CD1c-positive myeloid dendritic cell (primary cell): ENCODE measurements around the gene SMOC2.

Experiments
- DNase-seq: peaks from one replicate; pipeline ENCODE4 v3.0.0-alpha.2; 2016; ENCODE audit errors: extremely low spot score

SMOC2 gene

GRCh38 chr6:168516944-168517741 lies 76.2 kb downstream of the SMOC2 start:
- no peak for DNase-seq

GRCh38 chr6:168517742-168518347 lies 76.9 kb downstream of the SMOC2 start:
- no peak for DNase-seq

DNA sequence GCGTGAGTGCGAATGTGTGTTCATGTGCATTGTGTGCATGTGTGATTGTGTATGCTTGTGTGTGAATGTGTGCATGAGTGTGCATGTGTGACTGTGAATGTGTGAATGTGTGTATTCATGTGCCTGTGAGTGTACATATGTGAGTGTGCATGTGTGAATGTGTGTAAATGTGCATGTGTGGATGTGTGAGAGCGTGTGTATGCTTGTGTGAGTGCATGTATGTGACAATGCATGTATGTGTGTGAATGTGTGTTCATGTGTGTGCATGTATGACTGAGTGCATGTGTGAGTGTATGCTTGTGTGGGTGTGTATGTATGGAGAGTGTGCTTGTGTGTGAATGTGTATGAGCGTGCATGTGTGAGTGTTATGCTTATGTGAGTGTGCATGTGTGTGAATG lies 77.4 kb downstream of the SMOC2 start:
- DNase-seq = no peak

DNA sequence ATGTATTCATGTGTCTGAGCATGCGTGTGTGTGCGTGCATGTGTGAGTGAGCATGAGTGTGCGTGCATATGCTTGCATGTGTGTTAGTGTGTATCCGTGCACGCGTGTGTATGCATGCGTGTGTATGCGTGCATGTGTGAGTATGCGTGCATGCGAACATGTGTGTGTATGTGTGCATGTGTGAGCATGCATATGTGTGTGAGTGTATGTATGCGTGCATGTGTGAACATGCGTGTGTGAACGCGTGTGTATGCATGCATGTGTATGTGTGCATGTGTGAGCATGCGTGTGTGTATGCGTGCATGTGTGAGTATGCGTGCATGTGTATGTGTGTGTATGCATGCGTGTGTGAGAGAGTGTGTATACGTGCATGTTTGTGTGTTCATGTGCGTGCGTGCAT lies 77.9 kb downstream of the SMOC2 start:
- no peak for DNase-seq

DNA sequence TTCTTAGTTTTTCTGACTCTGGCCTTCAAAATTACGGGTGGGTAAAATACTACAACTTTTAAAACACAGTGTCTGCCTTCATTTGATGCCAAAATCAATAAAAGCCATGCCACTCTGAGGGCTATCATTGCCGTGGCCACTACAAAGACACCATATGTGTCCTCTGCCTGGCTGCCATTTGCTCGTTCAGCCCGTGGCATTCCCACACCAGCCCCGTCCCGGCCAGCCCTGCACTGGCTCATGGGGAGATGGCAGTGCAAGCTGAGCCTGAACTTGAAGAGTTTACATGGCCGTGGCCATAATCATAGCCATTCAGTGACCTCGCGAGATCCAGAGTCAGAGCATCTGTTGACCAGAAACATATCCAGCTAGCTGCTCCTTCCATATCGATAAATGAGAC lies 79.2 kb downstream of the SMOC2 start:
- no peak for DNase-seq

DNA sequence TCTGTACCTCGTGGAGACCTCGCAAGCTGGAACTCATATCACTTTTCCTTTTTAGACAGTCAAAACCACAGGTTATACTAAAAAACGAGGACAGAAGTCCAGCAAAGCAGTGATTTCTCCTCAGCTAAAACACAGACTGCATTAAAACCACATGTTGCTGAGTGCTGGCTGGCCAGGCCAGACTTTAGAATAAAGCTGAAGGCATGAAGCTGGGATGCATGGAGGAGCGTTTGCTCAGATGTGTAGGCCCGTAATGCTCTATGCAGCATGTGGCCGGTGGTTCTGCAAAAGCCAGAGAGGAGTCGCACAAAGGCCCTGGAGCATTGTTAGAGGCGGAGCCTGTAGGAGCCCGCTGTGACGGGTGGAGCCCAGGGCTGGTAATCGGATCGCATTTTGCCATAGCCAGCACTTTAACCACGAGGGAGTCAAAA lies 83.6 kb downstream of the SMOC2 start:
- DNase-seq = no peak

DNA sequence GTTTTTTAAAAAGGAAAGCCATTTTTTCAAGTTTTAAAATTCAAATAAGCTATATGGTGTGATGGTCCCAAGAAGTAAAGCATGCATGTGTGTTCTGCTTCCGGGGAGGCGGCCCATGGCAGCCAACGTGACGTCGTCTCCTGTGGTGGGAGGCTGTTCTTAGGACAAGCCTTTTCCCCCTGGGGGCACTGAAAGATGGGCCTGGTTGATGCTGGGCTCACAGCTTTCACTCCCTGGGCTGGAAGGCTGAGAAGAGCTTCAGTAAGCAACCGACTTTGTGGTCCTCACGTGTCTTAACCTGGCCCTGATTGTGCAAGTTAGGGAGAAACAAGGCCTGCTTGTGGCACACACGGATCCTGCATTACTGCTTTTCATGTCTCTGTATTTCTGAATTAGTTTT lies 84.1 kb downstream of the SMOC2 start:
- no peak for DNase-seq

GRCh38 chr6:168525926-168526630 lies 85.1 kb downstream of the SMOC2 start:
- no peak for DNase-seq

- no peak for DNase-seq
Measured at GRCh38 chr6:168526841-168527281, 85.9 kb downstream of the SMOC2 start.

DNA sequence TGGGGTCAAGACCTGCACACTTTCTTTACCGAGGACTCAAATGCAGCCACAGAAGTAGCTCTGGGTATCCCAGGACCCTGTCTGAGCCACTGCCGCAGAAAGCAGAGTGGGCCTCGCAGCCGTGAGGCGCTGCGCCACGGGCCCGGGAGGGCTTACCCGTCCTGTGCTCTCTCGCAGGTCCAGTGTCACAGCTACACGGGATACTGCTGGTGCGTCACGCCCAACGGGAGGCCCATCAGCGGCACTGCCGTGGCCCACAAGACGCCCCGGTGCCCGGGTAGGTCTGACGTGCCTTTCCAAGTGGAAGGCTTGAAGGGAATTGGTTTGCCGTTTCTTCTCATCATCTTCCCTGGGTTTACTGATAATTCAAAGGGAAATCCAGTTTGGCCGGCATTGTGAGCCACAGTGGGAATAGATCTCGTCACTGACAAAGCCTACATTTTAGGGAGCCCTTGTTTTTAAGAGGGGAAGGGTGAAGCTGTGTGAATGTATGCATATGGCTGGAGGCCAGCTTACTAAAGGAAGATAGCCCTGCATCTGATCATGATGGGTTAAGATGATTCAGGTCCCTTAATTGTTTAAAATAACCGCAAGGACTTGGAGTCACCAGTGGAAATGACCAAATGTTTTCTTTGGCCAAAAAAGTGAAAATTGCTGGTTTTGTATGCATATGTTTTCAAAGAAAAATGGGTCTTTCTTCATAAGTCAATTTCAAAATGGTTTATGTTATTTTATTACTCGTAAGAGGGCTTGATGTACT lies 86.6 kb downstream of the SMOC2 start:
- DNase-seq = no peak

DNA sequence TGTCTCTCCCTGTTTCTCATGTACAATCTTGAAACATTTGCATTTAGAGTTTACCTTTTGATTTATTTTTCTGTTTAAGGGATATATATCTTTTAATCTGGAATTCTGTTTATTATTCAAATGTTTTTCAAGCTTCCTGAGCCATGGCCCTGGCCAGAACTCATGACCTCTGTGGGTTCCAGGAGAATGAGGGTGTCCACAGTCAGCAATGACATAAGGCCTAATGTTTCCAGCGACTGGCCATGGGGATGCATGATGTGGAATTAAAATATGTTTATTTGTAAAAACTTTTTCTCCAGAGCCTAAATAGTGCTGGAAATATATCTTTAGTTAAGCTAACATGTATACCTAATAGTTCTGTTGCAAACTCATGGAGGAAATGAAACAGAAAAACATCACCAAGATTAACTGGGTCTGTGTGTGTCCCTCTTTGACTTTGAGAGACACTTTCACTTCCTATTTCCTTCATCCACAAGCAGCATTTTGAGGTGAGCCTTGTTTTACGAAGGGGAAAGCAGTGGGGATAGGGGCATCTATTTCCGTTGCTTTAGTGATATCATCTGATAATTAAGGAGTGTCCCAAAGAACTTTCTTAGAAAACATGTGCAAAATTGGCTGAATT lies 87.6 kb downstream of the SMOC2 start:
- no peak for DNase-seq

DNA sequence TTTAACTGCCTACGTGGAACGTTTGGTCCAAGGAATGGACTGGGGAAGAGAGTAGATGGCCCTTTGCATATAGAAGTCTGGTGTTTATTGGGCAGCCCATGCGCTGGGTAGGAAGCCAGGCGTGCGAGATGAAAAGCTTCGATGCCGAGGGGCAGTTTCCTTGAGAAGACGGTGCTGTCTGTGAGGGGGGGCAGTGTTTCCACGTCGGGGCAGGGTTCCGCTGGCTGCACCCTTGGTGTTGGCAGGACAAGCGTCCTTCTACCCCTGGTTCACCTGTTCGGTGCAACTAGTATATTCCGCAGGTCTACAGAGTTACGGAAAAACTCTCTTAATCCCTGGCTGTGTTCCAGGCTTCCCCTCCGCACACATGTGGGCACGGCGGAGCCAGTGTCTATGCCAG lies 88.2 kb downstream of the SMOC2 start:
- no peak for DNase-seq

DNA sequence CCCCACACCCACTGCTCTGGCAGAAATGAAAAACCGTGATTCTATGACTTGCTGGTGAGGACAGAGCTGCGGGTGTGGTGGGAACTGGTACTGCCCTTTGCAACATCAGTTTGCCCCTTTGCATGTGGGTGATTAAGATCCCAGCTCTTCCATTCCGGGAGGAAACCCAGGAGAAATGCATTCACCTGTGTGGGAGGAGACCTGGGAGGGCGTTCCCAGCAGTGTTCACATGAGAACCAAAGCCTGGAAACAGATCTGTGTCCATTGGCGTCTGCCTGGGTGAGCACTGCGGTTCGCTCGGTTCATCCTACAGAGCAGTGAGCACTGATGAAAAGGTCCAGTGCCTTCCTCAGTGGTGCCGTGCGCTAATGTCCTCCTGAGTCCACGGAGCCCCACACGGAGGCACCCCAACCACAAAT lies 89.7 kb downstream of the SMOC2 start:
- no peak for DNase-seq

GRCh38 chr6:168532070-168532469 lies 91.1 kb downstream of the SMOC2 start:
- no peak for DNase-seq

DNA sequence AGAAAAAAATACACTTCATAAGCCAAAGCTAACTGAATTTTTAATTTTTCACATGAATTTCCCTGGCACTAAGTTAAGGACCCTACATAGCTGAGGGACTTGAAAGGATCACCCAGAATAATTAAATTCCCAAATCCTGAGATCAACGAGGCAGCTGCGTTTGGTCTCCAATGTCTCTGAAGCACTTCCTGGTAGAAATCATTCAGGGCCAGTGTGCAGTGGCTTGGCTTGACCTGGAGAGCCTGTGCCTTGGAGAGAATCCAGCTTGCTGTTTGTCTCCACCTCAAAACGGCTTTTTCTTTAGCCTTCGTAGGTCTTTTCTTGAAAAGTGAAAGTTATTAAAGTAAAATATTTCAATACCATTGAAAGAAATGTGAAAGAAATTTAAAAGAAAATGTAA lies 92.4 kb downstream of the SMOC2 start:
- DNase-seq = no peak

- no peak for DNase-seq
Measured at GRCh38 chr6:168534265-168534664, 93.3 kb downstream of the SMOC2 start.

DNA sequence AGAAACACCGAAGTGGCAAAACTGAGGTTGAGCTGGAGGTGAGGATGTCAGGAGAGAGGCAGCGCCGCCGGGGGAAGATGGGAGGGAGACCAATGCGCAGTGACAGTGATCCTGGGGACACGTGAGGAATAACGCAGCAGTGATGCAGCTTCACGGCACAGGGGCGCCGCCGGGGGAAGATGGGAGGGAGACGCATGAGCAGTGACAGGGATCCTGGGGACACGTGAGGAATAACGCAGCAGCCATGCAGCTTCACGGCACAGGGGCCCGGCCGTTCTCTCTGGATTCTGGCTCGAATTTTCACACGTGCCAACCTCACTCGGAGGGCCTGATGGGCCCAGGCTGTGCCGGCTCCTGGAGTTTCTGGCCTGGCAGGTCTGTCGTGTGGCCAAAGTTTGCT lies 94.7 kb downstream of the SMOC2 start:
- no peak for DNase-seq

DNA sequence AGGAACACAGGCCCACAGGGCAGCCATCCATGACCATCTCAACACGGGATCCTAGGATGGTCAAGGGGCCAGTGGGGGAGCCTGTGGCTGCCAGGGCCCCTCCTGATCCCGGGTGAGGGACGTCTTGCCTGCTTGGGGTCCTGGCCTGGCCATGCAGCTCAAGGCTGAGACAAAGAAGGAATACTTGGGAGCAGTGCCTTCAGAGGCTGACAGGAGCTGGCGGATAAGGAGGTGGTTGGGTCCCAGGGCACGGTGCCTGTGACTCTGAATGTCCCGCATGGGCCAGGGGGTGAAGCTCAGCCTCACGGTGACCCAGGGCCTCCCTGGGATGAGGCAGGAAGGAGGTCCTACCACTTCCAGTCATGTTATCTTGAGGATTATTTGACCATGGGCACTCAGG lies 95.2 kb downstream of the SMOC2 start:
- DNase-seq = no peak

DNA sequence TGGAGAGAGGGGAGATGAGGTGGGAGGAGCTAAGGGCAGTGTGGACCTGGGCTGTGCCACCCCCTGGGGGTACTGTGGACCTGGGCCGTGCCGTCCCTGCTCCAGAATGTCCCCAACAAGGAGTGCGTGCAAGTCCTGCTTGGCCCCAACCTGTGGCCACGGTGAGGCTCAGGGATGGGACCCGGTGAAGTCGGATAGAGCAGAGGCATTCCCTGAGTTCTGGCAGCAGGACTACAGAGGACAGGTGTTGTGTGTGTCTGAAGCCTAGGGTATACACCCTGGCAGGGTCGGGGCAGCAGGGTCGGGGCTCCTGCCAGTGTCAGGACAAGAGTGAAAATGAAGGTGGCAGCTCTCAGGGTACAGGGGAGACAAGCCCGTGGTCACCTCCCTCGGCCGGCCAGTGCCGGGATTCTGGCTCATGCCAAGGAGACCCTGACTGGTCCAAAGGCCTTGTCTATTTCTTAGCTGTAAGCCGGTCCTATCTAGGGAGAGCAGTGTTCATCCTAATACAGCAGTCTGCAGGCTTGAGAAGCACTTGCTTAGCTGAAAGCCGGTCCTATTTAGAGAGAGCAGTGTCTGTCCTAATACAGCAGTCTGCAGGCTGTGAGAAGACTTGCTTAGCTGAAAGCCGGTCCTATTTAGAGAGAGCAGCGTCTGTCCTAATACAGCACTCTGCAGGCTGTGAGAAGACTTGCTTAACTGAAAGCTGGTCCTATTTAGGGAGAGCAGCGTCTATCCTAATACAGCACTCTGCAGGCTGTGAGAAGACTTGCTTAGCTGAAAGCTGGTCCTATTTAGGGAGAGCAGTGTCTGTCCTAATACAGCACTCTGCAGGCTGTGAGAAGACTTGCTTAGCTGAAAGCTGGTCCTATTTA lies 95.9 kb downstream of the SMOC2 start:
- DNase-seq = no peak

GRCh38 chr6:168537540-168537884 lies 96.5 kb downstream of the SMOC2 start:
- no peak for DNase-seq
